Activated gamma-delta T cell treated with anti-CD3 and anti-CD28 coated beads, Interleukin-2, amount 50 U/mL, for 16 hours (primary cell): Measurements from ENCODE around the gene ADCY6.

ENCODE experiments used
- DNase-seq: peaks from one replicate; pipeline ENCODE4 v3.0.0-alpha.2; 2020; ENCODE audit warnings: low read depth

ADCY6 gene

DNA sequence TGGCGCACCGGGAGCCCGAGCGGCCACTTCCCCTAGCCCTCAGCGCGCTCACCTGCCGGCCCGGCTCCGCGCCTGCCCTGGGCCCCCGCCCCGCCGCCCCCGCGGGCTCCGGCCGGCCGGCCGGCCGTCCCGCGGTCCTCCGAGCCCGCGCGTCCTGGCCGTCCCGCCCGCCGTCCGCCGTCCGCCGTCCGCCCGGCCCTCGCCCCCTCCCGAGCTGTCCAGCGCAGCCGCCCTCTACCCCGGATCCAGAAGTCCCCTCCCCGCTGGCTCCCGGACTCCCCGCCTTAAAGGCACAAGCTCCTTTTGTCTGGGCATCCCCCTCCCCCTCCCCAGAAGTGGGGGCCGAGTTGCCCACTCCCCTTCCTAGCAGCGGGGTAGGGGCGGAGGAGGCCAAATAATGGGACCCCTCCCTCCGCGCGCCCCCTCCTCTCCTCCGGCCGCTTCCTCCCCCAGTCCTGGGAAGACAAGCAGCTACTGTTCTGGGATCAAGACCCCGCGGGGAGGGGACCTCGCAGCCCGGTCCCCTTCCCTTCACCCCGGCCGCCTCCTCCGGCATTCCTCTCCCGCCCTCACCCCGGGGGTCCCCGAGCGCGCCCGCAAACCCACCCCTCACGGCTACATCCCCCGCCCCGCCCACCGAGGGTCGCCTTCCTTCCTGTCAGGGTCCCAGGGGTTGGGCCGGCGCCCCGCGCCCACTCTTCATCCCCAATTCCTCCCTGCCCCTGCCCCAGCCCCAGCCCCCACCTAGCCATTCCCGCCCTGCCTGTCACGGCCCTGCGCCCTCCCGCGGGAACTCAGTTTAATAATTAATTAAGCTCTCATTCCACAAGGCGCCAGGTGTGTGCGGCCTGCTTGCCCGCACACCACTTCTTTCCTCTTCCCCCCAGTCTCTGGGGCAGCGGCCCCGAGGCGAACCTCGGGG is at the start of gene ADCY6:
ADCY6 (minus strand) TSS at position 236 of the 922 bp plus-strand sequence. CDS start 5,655 bp downstream, outside the sequence.
- no peak for DNase-seq

GRCh38 chr12:48838048-48838447 is 49.2 kb upstream of the ADCY6 start:
- DNase-seq = no peak

GRCh38 chr12:48832321-48833060 is 43.6 kb upstream of the ADCY6 start:
- DNase-seq = no peak

- DNase-seq = no peak
Observed at GRCh38 chr12:48831257-48831656, 42.4 kb upstream of the ADCY6 start.

GRCh38 chr12:48828841-48829575 is 40.1 kb upstream of the ADCY6 start:
- DNase-seq = no peak

GRCh38 chr12:48828293-48828692 is 39.4 kb upstream of the ADCY6 start:
- DNase-seq = no peak

- DNase-seq = no peak
Observed at GRCh38 chr12:48827513-48828096, 38.7 kb upstream of the ADCY6 start.

DNA sequence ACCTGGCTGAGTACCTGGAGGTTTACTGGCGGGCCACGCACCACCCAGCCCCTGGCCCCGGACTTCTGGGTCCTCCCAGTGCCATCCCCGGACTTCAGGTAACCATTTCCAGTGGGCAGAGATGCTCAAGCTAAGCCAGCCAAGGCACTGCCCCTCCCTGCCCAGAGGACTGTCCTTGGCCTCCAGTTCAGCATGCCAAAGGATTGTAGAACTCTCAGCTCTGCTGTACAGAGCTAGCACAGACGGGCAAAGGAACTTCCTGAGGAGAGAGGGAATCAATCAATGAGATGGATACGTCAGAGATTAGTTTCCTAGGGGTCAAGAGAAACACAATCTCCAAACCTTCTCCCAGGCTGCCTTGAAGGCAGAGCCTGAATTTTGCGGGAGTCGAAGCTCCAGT is 38.1 kb upstream of the ADCY6 start:
- DNase-seq = no peak

GRCh38 chr12:48826209-48826855 is 37.4 kb upstream of the ADCY6 start:
- DNase-seq = no peak

GRCh38 chr12:48824905-48825304 is 36.0 kb upstream of the ADCY6 start:
- no peak for DNase-seq

DNA sequence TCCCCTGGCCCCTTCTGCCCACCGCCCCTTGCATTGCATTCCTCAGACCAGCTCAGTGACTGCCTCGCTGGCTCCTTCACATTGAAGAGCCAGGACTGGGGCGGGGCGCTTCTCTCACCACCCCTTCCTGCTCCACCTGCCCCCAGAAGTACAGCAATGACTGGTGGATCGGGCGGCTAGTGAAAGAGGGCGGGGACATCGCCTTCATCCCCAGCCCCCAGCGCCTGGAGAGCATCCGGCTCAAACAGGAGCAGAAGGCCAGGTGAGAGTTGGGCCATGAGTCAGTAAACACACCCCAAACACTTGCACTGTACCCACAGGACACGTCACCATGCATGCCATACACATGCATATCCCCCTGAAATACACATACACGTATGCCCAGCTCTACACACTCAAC is 35.2 kb upstream of the ADCY6 start:
- DNase-seq = no peak

GRCh38 chr12:48823281-48823680 is 34.4 kb upstream of the ADCY6 start:
- no peak for DNase-seq

- no peak for DNase-seq
Observed at GRCh38 chr12:48822711-48823110, 33.8 kb upstream of the ADCY6 start.

GRCh38 chr12:48822139-48822538 is 33.2 kb upstream of the ADCY6 start:
- no peak for DNase-seq

GRCh38 chr12:48819986-48820725 is 31.3 kb upstream of the ADCY6 start:
- no peak for DNase-seq

DNA sequence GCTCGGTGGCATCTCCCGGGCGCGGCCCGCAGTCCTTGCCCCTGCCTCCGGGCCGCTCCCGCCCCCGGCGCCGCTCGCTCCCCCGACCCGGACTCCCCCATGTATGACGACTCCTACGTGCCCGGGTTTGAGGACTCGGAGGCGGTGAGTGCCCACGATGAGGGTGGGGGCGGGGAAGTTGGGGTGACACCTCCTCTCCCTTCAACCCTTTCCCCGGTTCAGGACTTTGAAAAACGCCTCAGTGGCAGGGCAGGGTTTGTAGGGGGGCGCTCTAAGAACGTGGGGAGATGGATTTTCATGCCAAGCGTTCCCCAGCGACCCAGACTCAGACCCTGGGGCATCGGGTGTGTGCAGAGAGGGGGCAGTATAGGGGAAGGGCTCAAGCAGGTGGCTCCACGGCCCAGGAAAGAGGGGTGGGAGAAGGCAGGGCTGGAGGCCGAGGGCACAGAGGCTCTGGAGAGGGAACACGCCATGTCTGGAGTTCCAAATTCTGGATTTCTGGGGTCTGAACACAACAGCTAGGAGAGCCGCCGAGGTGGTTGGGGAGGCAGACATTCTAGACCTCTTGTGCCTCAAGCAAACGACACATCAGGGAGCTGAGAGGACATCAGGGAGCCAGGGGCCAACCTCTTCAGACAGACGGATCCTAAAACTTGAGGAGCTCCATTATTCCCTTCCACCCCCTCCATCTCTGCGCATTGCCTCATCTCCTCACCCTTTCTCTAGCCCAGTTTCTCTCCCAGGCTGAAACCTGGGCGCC is 30.1 kb upstream of the ADCY6 start:
- no peak for DNase-seq

DNA sequence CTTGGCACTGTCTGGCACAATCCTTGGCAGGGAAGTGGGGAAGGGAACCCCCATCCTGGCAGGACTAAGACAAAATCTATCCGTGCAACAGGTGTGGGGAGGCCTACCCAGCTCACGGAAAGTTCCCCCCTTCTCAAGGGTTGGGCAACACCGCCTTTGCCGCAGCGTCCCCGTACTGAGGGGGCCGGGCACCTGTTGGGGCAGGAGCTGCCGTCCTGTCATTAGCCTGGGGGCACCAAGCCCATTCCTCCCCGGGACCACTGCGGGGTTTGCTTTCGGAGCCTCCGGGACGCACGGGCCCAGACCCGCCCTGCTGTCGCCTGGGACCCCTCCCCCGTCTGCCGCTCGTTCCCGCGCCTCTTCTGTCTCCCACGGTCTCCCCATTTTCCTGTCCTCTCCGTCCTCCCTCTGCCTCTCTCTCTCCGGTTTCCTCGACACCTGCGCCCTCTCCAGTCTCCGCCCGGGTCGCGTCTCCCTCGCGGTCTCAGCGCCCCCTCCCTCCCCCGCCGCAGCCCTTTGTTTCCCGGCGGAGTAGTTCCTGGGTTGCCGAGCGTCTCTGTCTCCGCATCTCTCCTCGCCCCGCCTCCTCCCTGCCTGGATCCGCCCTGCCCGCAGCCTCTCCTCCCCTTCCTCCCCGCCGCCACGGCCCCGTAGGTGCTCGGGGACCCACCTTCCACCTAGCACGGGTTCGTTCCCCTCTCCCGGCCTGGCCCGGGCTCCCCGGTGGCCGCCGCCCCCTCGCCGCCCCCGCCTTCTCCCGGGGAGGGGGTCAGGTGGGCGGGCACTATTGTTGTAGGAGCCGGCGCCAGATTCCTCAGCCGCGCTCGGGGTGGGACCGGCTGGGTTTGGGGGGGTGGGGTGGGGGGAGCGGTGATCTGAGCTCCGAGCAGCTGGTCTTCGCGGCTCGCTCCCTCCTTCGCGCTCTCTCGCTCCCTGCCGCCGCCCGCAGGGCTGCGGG is 29.3 kb upstream of the ADCY6 start, which contains the start of gene CACNB3:
CACNB3 (plus strand) TSS at position 624 of the 958 bp plus-strand sequence. CDS start 434 bp downstream, outside the sequence.
- peak; percentile 60 for DNase-seq

DNA sequence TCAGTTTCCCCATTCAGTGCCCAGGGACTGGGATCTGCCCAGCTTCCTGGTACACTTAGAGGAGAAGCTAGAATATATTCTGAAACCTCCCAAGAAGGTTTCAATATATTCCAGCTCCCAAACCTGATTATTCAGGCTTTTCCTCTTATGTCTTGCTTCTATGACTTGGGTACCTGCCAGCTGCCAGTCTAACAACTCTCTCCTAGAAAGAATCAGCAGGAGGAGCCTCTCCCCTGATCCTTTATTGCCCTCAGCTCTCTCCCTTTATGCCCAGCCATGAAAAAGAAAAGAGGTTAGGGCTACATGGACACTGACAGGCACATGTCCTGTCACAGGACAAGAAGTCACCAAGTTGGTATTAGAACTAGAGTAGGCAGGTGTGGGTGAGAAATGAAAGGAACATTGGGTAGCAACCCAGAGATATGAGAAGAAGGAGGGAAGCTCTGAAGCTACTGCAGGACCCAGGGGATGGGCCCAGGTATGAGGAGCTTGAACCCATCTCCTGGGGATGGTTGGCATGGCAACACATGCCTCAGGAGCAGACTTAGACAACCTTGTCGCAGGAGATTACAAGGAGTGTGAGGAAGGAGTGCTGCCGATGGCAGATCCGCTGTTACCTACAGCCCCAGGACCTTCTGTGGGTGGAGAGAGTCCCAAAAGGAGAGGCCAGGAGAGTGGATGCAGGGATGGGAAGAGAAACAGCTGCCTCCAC is 27.4 kb upstream of the ADCY6 start:
- DNase-seq = no peak
